K562 (cell line): ENCODE data around the gene CCDC171. TPM values are rescaled to one million over a fixed set of nuclear protein-coding genes. Genes with fewer than 3 reads are reported as not detected.
A peak's percentile ranks its signal among the peaks of the same experiment; 100 is the strongest.

Source experiments
- CBFB ChIP-seq: sonication (generic); formaldehyde crosslinking; IDR thresholded peaks from 2 replicates; pipeline ENCODE4 v1.4.0; 2020; ENCODE audit warnings: mild to moderate bottlenecking, missing genetic modification reagents
- CREB1 ChIP-seq, 2 experiments: sonication (generic) in 1 of 2; formaldehyde crosslinking in 1 of 2; IDR thresholded peaks; 2 replicates each; pipeline versions ENCODE4 v1.6.1 to v1.8.0; 2012 to 2022; ENCODE audit warnings: inconsistent platforms in 1 of 2, mild to moderate bottlenecking in 1 of 2, missing genetic modification reagents in 1 of 2, moderate library complexity in 1 of 2
- CREB3L1 ChIP-seq: fragments of 450-650 bp; IDR thresholded peaks from 2 replicates; pipeline ENCODE4 v1.6.1; 2014; ENCODE audit warnings: low read depth, mild to moderate bottlenecking, moderate library complexity, borderline replicate concordance
- CREB5 ChIP-seq: fragments of 250-450 bp; sonication (Bioruptor Pico); IDR thresholded peaks from 2 replicates; pipeline ENCODE4 v1.5.0; 2020; ENCODE audit warnings: mild to moderate bottlenecking
- DEAF1 ChIP-seq: fragments of 450-650 bp; formaldehyde crosslinking; IDR thresholded peaks from 2 replicates; pipeline ENCODE4 v1.4.0; 2020; ENCODE audit warnings: mild to moderate bottlenecking, moderate library complexity
- EGR1 ChIP-seq: fragments of 450-650 bp; conservative IDR thresholded peaks from 2 replicates; pipeline ENCODE4 v1.6.1; 2017; ENCODE audit warnings: mild to moderate bottlenecking
- GABPA ChIP-seq: fragments of 200-800 bp; sonication (Bioruptor generic); conservative IDR thresholded peaks from 2 replicates; pipeline ENCODE4 v1.6.1; 2016; ENCODE audit warnings: low read depth, missing genetic modification characterization, missing compliant biosample characterization
- HCFC1 ChIP-seq: IDR thresholded peaks from 2 replicates; pipeline ENCODE4 v1.6.1; 2012; ENCODE audit warnings: low read depth, low read length, improper control_type of control experiment
- HMG20A ChIP-seq: fragments of 450-650 bp; formaldehyde crosslinking; conservative IDR thresholded peaks from 2 replicates; pipeline ENCODE4 v1.4.0; 2020; ENCODE audit warnings: mild to moderate bottlenecking, mixed read lengths
- HNRNPK ChIP-seq: fragments of 200-400 bp; formaldehyde crosslinking; IDR thresholded peaks from one replicate; pipeline ENCODE4 v1.6.1; 2018; ENCODE audit warnings: mild to moderate bottlenecking, low read depth, low read length; ENCODE audit not compliant: poor library complexity, severe bottlenecking
- KLF10 ChIP-seq: fragments of 250-450 bp; sonication (Bioruptor Pico); IDR thresholded peaks from 2 replicates; pipeline ENCODE4 v1.6.1; 2021; ENCODE audit warnings: matching md5 sums
- PHF21A ChIP-seq: fragments of 450-650 bp; IDR thresholded peaks from 2 replicates; pipeline ENCODE4 v1.6.1; 2017; ENCODE audit warnings: low read depth, borderline replicate concordance
- TAF7 ChIP-seq: fragments of 450-650 bp; IDR thresholded peaks from 2 replicates; pipeline ENCODE4 v1.6.1; 2016; ENCODE audit warnings: missing genetic modification characterization, missing compliant biosample characterization
- THRAP3 ChIP-seq: fragments of 450-650 bp; IDR thresholded peaks from 2 replicates; pipeline ENCODE4 v1.6.1; 2016; ENCODE audit warnings: mild to moderate bottlenecking, inconsistent platforms, borderline replicate concordance
- TRIM24 ChIP-seq, 2 experiments: fragments of 450-650 bp; IDR thresholded peaks; 2 replicates each; pipeline ENCODE4 v1.6.1; 2016
- ZBTB33 ChIP-seq: sonication (generic); formaldehyde crosslinking; IDR thresholded peaks from 2 replicates; pipeline ENCODE4 v1.8.1; 2023; ENCODE audit warnings: mild to moderate bottlenecking, missing genetic modification reagents
- ZKSCAN1 ChIP-seq: fragments of 150-350 bp; IDR thresholded peaks from 2 replicates; pipeline ENCODE4 v1.6.1; 2016; ENCODE audit warnings: low read depth, low read length
- ZNF140 ChIP-seq: fragments of 250-450 bp; sonication (Bioruptor Pico); IDR thresholded peaks from 2 replicates; pipeline ENCODE4 v1.8.0; 2021; ENCODE audit warnings: moderate library complexity, mild to moderate bottlenecking, inconsistent platforms
- ZNF165 ChIP-seq: fragments of 250-450 bp; sonication (Bioruptor Pico); IDR thresholded peaks from 2 replicates; pipeline ENCODE4 v1.4.0; 2020; ENCODE audit warnings: borderline replicate concordance
- ZNF175 ChIP-seq: fragments of 200-800 bp; sonication (Bioruptor generic); IDR thresholded peaks from 2 replicates; pipeline ENCODE4 v1.6.1; 2016; ENCODE audit warnings: low read depth, mild to moderate bottlenecking, missing genetic modification characterization, missing compliant biosample characterization
- ZNF232 ChIP-seq: sonication (generic); formaldehyde crosslinking; IDR thresholded peaks from 2 replicates; pipeline ENCODE4 v1.8.0; 2022; ENCODE audit warnings: mild to moderate bottlenecking, missing genetic modification reagents
- ZNF586 ChIP-seq: fragments of 450-650 bp; formaldehyde crosslinking; conservative IDR thresholded peaks from 2 replicates; pipeline ENCODE4 v1.4.0; 2020; ENCODE audit warnings: mild to moderate bottlenecking, moderate library complexity
- polyA plus RNA-seq, 8 experiments: library from polyadenylated mRNA; depleted of rRNA in 4 of 8; stranded (reverse) in 5 of 8; unstranded in 3 of 8; fragments of >200 nt; fragmentation: Nextera tagmentation in 2 of 8; fragmentation: Illumina TruSeq in 1 of 8; extraction: Ambion mirVana in 2 of 8; extraction: Trizol in 1 of 8; gene quantifications; 2 replicates each; pipeline versions ENCODE4 v1.2.1 to v1.2.3, GENCODE V29; 2011 to 2014; ENCODE audit warnings: inconsistent platforms in 1 of 8, missing spikeins in 1 of 8
- total RNA-seq, 7 experiments: library from RNA; depleted of rRNA in 6 of 7; stranded (reverse); fragments of >200 nt in 6 of 7; fragmentation: Illumina TruSeq in 2 of 7; extraction: Trizol in 2 of 7; gene quantifications; 2 replicates each; pipeline versions ENCODE4 v1.2.1 to v1.2.3, GENCODE V29; 2011 to 2021; ENCODE audit warnings: low replicate concordance in 1 of 7

Gene CCDC171
- total and polyA plus RNA-seq, 9 of the 15 experiments (the other 6 are each of a cell fraction or from before 2014, with no cell fraction given): 0.08 to 3.8 (median 0.27) TPM

GRCh38 chr9:15510789-15511575 lies 41.9 kb upstream of the CCDC171 start, which contains the start of gene PSIP1 (continued):
- TF ChIP-seq PHF21A (no peak), ZBTB33 (0 out of 2 replicates have a peak, but pooled peaks have one; percentile 36), KLF10 (CRISPR knock-in tag) (no peak), CBFB (CRISPR knock-in tag) (peak; percentile 99), ZKSCAN1 (no peak), CREB5 (no peak), CREB3L1 (peak; percentile 35; the same call in 1 of the 2 replicates), TRIM24 (IDR thresholded peaks at IDR 0.05) (no peak), ZNF165 (CRISPR knock-in tag) (no peak), THRAP3 (no peak), HCFC1 (peak; percentile 33; the same call in 1 of the 2 replicates), EGR1 (0 out of 2 replicates have a peak, but pooled peaks have one; percentile 24), ZNF140 (CRISPR knock-in tag) (no peak), ZNF586 (CRISPR knock-in tag) (no peak), HNRNPK (no peak), DEAF1 (CRISPR knock-in tag) (no peak), GABPA (tag) (peak; percentile 58), ZNF175 (CRISPR knock-in tag) (no peak; the same call in 1 of the 2 replicates), TAF7 (no peak), CREB1 (IDR thresholded peaks at IDR 0.05) (peak; percentile 54), CREB1 (CRISPR knock-in tag; IDR thresholded peaks at IDR 0.05) (peak; percentile 72), ZNF232 (no peak), HMG20A (CRISPR knock-in tag) (no peak)
